Hypothalamus (tissue), 51 donors: Measurements from ENCODE around the gene BPIFB2.

ENCODE experiments used
- DNase-seq, 51 donors: peaks; one replicate each; lab custom pipeline; 2025; lab: John Stamatoyannopoulos, UW

BPIFB2 gene

GRCh38 chr20:33062825-33063149, 55.3 kb downstream of the BPIFB2 start:
- no peak for DNase-seq

GRCh38 chr20:33063271-33063670, 55.8 kb downstream of the BPIFB2 start:
- no peak for DNase-seq

DNA sequence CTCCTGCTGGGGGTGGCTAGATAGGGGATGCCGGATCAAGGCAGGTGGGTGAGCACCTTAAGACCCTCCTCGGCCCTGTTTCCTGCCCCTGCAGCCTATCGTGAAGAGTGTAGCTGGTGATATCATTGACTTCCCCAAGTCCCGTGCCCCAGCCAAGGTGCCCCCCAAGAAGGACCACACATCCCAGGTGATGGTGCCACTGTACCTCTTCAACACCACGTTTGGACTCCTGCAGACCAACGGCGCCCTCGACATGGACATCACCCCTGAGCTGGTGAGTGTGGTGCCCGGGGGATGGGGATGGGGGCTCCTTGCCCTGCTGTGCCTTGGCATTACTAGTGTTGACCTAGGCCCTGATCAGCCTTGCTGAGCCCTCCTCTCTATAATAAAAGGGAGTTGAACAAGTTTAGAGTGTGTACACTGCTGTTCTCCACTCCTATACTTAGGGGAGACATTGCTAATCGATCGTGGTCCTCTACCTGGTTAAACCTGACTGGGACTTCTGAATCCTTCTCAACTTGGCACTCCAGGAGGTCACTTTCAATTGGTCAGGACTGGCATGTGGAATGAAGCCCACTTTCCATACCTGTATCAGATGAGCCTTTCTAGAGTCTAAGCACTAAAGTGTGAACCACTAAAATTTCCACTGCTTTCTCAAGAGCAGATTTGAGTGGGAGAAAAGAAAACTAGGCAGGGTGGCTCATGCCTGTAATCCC, 57.2 kb downstream of the BPIFB2 start:
- no peak for DNase-seq

- no peak for DNase-seq
Measured at GRCh38 chr20:33065785-33066184, 58.3 kb downstream of the BPIFB2 start.

- no peak for DNase-seq
Measured at GRCh38 chr20:33067806-33068205, 60.3 kb downstream of the BPIFB2 start.

DNA sequence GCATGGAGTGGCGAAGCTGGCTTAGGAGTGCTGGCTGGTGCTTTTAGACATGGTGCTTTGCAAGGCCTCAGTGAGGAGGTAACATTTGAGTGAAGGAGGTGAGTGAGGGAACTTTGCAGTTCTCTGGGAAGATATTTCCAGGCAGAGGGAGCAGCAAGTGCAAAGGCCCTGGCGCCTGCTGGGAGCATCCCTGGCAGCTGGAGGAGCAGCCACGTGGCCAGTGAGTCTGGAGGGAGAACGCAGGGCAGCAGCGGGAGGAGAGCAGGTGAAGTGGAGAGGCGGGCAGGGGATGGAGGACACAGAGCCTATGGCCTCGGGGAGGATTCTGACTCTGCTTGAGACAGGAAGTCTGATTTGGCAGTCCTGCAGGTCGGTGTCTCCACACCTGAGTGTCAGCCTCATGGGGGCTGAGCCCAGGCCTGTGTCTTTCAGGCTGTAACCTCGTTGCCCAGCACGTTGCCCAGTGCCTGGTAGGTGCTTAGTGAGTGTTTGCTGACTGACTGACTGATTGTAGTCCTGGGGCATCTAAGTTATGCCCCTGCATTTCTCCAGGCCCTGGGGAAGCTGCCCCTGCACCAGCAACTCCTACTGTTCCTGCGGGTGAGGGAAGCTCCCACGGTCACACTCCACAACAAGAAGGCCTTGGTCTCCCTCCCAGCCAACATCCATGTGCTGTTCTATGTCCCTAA, 60.9 kb downstream of the BPIFB2 start:
- DNase-seq = no peak

DNA sequence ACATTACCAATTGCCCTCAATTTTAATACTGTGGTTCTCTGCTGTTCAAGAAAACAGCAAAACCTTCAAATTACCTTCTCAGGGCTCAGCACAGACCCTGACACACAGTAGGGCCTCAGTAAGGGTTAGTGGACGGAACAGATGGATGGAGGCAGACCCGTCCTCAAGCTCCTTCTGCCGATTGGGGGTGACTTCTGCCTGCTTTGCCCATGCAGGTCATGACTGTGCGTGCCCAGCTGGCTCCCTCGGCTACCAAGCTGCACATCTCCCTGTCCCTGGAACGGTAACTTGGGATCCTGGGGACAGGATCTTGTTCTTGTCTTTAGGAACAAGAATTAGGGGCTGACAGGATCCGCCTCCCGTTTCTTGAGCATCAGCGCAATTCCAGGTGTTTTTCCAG, 62.2 kb downstream of the BPIFB2 start:
- no peak for DNase-seq

DNA sequence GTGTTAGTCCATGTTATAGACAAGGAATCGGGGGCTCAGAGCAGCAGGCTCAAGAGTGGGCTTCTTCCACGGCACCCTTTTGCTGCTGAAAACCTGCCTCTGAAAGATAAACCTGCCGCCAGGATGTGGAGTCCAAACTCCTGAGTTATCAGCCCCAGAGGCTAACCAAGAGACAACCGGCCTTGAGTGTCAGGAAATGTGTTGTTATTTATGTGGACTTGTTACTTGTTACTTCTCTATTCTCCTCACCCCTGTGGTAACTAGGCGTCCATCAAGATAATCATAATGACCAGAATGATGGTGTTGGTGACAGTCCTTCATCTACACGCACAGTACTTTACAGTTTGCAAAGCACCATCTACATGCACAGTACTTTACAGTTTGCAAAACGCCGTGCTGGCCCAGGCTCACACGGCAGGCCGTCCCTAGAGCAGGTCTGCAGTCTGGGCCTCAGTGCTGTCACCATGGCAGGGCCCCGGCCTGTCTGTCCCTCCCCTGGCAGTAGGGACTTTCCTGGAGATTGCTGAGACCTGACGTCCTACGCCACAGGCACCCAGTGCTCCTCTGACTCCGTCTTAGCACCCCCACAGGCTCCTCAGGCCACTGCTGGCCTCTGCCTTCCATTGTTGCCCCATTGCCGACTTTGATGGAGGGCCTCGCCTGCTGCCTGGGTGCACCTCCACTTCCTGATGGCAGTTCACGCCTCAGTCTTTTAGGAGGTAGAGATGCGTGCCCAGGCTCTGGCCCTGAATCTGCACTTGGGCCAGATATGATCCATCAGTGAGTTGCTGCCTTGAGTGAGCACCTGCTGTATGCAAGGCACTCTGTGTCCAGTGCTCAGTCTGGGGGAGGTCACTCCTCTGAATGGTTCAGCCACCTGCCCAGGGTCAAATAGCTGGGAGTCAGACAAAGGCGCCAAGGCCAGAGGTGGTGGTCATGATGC, 62.9 kb downstream of the BPIFB2 start:
- no peak for DNase-seq

- DNase-seq = no peak
Measured at GRCh38 chr20:33071198-33071597, 63.7 kb downstream of the BPIFB2 start.

GRCh38 chr20:33072362-33072761, 64.9 kb downstream of the BPIFB2 start:
- DNase-seq = no peak

DNA sequence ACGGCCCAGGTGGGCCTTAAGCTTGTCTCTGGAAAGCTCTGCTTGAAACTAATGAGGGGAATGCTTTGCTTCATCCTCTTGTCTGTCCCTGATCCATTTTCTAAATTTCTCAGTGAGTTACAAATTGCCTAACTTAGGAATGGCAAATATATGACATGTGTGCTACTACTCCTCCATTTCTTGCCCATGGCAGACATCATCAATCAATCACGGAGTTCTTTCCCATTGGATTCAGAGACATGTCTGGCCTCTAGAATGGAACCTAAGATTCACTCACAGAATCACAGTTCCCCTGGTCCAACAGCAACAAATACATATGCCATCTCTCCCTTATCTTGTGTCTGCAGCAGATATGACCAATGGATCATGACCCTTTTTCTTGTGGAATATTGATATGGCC, 65.3 kb downstream of the BPIFB2 start:
- no peak for DNase-seq
